ENCODE measurements around the gene DACT3.
A peak's percentile ranks its signal among the peaks of the same experiment; 100 is the strongest.

DACT3 gene

GRCh38 chr19:46640656-46641055 lies 20.3 kb downstream of the DACT3 start:
- peak overlapping the region; percentile 15 to 44 for H2BK12ac ChIP-seq (ENCODE audit: low read length in 2 of 2)
- WGBS = 67% methylated on average over 2 of the region's 2 CpGs
- H2BK5ac ChIP-seq (ENCODE audit: low read depth, low read length, poor library complexity, severe bottlenecking) = no peak overlapping the region

GRCh38 chr19:46639358-46640182 lies 21.4 kb downstream of the DACT3 start:
- Histone ChIP-seq H3K18ac (ENCODE audit: low read depth in 1 of 2, low read length in 2 of 2) (peak overlapping the region; percentile 85 to 91), H2BK12ac (ENCODE audit: low read length in 2 of 2) (peak overlapping the region; percentile 30 to 76), H3K9ac (ENCODE audit: low read length) (peak overlapping the region; percentile 79), H3K4me2 (ENCODE audit: low read length, poor library complexity, severe bottlenecking) (peak overlapping the region; percentile 95), H2AFZ (ENCODE audit: low read depth, low read length) (peak overlapping the region; percentile 24), H4K91ac (ENCODE audit: low read length) (peak overlapping the region; percentile 84), H3K4ac (ENCODE audit: low read depth in 1 of 2, low read length in 2 of 2) (peak overlapping the region; percentile 29 to 35), H2AK5ac (ENCODE audit: low read length, severe bottlenecking) (no peak overlapping the region), H3K9me3 (ENCODE audit: control insufficient read depth, low read length) (no peaks in the 10 kb centered on the region), H2BK5ac (ENCODE audit: low read depth, low read length, poor library complexity, severe bottlenecking) (no peak overlapping the region), H4K8ac (ENCODE audit: low read length) (peak overlapping the region; percentile 81), H3K36me3 (ENCODE audit: control insufficient read depth in 1 of 2, insufficient read depth in 2 of 2, low read depth in 1 of 2, low read length in 2 of 2) (no peaks in the 10 kb centered on the region), H3K14ac (ENCODE audit: low read length in 2 of 2) (no peak overlapping the region), H3K27me3 (ENCODE audit: control insufficient read depth in 1 of 2, insufficient read depth in 1 of 2, low read length in 2 of 2) (peaks cover 7 to 25% of the 10 kb centered on the region in 2 experiments), H3K4me1 (ENCODE audit: control insufficient read depth, insufficient read depth, low read depth, low read length) (peaks cover 18% of the 10 kb centered on the region), H3K23ac (ENCODE audit: low read length in 2 of 2) (no peak overlapping the region), H3K79me1 (replicated peaks; ENCODE audit: low read length, poor library complexity, severe bottlenecking) (no peaks in the 10 kb centered on the region), H2BK15ac (ENCODE audit: low read depth, poor library complexity, severe bottlenecking) (peak overlapping the region; percentile 87), H2BK120ac (ENCODE audit: low read depth, low read length) (peak overlapping the region; percentile 64), H3K27ac (ENCODE audit: low read length, poor library complexity, severe bottlenecking) (no peak overlapping the region), H3K4me3 (ENCODE audit: insufficient read depth in 1 of 2, low read depth in 1 of 2, low read length in 2 of 2) (peak overlapping the region; percentile 54 to 79)
- peak; percentile 89 for DNase-seq
- 6% methylated on average over 39 of the region's 49 CpGs for WGBS

More at GRCh38 chr19:46640656-46641055, 20.3 kb downstream of the DACT3 start:
- Histone ChIP-seq H3K27me3 (ENCODE audit: control insufficient read depth in 1 of 2, insufficient read depth in 1 of 2, low read length in 2 of 2) (peaks cover 0 to 18% of the 10 kb centered on the region in 2 experiments), H2AK5ac (ENCODE audit: low read length, severe bottlenecking) (no peak overlapping the region), H3K4me1 (ENCODE audit: control insufficient read depth, insufficient read depth, low read depth, low read length) (peaks cover 15% of the 10 kb centered on the region), H3K9ac (ENCODE audit: low read length) (no peak overlapping the region), H4K8ac (ENCODE audit: low read length) (peak overlapping the region; percentile 51), H3K79me1 (replicated peaks; ENCODE audit: low read length, poor library complexity, severe bottlenecking) (no peaks in the 10 kb centered on the region), H2BK120ac (ENCODE audit: low read depth, low read length) (no peak overlapping the region), H4K91ac (ENCODE audit: low read length) (no peak overlapping the region), H3K4me2 (ENCODE audit: low read length, poor library complexity, severe bottlenecking) (no peak overlapping the region), H3K4ac (ENCODE audit: low read depth in 1 of 2, low read length in 2 of 2) (no peak overlapping the region), H3K27ac (ENCODE audit: low read length, poor library complexity, severe bottlenecking) (no peak overlapping the region), H3K18ac (ENCODE audit: low read depth in 1 of 2, low read length in 2 of 2) (no peak overlapping the region), H3K14ac (ENCODE audit: low read length in 2 of 2) (no peak overlapping the region), H2AFZ (ENCODE audit: low read depth, low read length) (no peak overlapping the region), H3K36me3 (ENCODE audit: control insufficient read depth in 1 of 2, insufficient read depth in 2 of 2, low read depth in 1 of 2, low read length in 2 of 2) (no peaks in the 10 kb centered on the region), H3K23ac (ENCODE audit: low read length in 2 of 2) (no peak overlapping the region), H3K9me3 (ENCODE audit: control insufficient read depth, low read length) (no peaks in the 10 kb centered on the region), H2BK15ac (ENCODE audit: low read depth, poor library complexity, severe bottlenecking) (no peak overlapping the region), H3K4me3 (ENCODE audit: insufficient read depth in 1 of 2, low read depth in 1 of 2, low read length in 2 of 2) (no peak overlapping the region)
- DNase-seq = no peak

- Histone ChIP-seq H3K23ac (ENCODE audit: low read length in 2 of 2) (no peak overlapping the region), H3K9ac (ENCODE audit: low read length) (no peak overlapping the region), H3K14ac (ENCODE audit: low read length in 2 of 2) (no peak overlapping the region), H2BK120ac (ENCODE audit: low read depth, low read length) (no peak overlapping the region), H3K4ac (ENCODE audit: low read depth in 1 of 2, low read length in 2 of 2) (no peak overlapping the region), H3K27me3 (ENCODE audit: control insufficient read depth in 1 of 2, insufficient read depth in 1 of 2, low read length in 2 of 2) (peaks cover 12 to 39% of the 10 kb centered on the region in 2 experiments), H2AFZ (ENCODE audit: low read depth, low read length) (no peak overlapping the region), H3K79me1 (replicated peaks; ENCODE audit: low read length, poor library complexity, severe bottlenecking) (no peaks in the 10 kb centered on the region), H2AK5ac (ENCODE audit: low read length, severe bottlenecking) (no peak overlapping the region), H2BK5ac (ENCODE audit: low read depth, low read length, poor library complexity, severe bottlenecking) (no peak overlapping the region), H3K18ac (ENCODE audit: low read depth in 1 of 2, low read length in 2 of 2) (no peak overlapping the region), H4K8ac (ENCODE audit: low read length) (no peak overlapping the region), H3K4me1 (ENCODE audit: control insufficient read depth, insufficient read depth, low read depth, low read length) (peaks cover 27% of the 10 kb centered on the region), H3K9me3 (ENCODE audit: control insufficient read depth, low read length) (no peaks in the 10 kb centered on the region), H2BK12ac (ENCODE audit: low read length in 2 of 2) (no peak overlapping the region), H2BK15ac (ENCODE audit: low read depth, poor library complexity, severe bottlenecking) (no peak overlapping the region), H3K4me2 (ENCODE audit: low read length, poor library complexity, severe bottlenecking) (no peak overlapping the region), H4K91ac (ENCODE audit: low read length) (no peak overlapping the region), H3K36me3 (ENCODE audit: control insufficient read depth in 1 of 2, insufficient read depth in 2 of 2, low read depth in 1 of 2, low read length in 2 of 2) (no peaks in the 10 kb centered on the region), H3K27ac (ENCODE audit: low read length, poor library complexity, severe bottlenecking) (no peak overlapping the region), H3K4me3 (ENCODE audit: insufficient read depth in 1 of 2, low read depth in 1 of 2, low read length in 2 of 2) (no peak overlapping the region)
- DNase-seq = no peak
- WGBS = 85% methylated on average over 14 of the region's 14 CpGs
Measured at GRCh38 chr19:46637224-46637623, 23.8 kb downstream of the DACT3 start.

GRCh38 chr19:46635920-46636761 lies 24.8 kb downstream of the DACT3 start, which contains the start of gene GNG8:
Gene GNG8 (minus strand): TSS chr19:46636202. CDS start chr19:46634682, 1,520 bp downstream.
- Histone ChIP-seq H2AFZ (ENCODE audit: low read depth, low read length) (no peak within 1 kb of the TSS), H3K4me2 (ENCODE audit: low read length, poor library complexity, severe bottlenecking) (no peak within 1 kb of the TSS), H4K91ac (ENCODE audit: low read length) (no peak within 1 kb of the TSS), H3K4me3 (ENCODE audit: insufficient read depth in 1 of 2, low read depth in 1 of 2, low read length in 2 of 2) (no peak within 1 kb of the TSS), H3K23ac (ENCODE audit: low read length in 2 of 2) (no peak within 1 kb of the TSS), H2AK5ac (ENCODE audit: low read length, severe bottlenecking) (no peak within 1 kb of the TSS), H3K79me1 (replicated peaks; ENCODE audit: low read length, poor library complexity, severe bottlenecking) (no peaks in the 10 kb centered on the region), H3K36me3 (ENCODE audit: control insufficient read depth in 1 of 2, insufficient read depth in 2 of 2, low read depth in 1 of 2, low read length in 2 of 2) (no peaks in the 10 kb centered on the region), H4K8ac (ENCODE audit: low read length) (peak within 1 kb of the TSS; percentile 39), H3K18ac (ENCODE audit: low read depth in 1 of 2, low read length in 2 of 2) (peak within 1 kb of the TSS in 1 of 2 experiments; percentile 61), H3K9ac (ENCODE audit: low read length) (no peak within 1 kb of the TSS), H3K14ac (ENCODE audit: low read length in 2 of 2) (no peak within 1 kb of the TSS), H2BK5ac (ENCODE audit: low read depth, low read length, poor library complexity, severe bottlenecking) (no peak within 1 kb of the TSS), H3K4me1 (ENCODE audit: control insufficient read depth, insufficient read depth, low read depth, low read length) (peaks cover 27% of the 10 kb centered on the region), H2BK120ac (ENCODE audit: low read depth, low read length) (no peak within 1 kb of the TSS), H3K27me3 (ENCODE audit: control insufficient read depth in 1 of 2, insufficient read depth in 1 of 2, low read length in 2 of 2) (peaks cover 12 to 43% of the 10 kb centered on the region in 2 experiments), H3K4ac (ENCODE audit: low read depth in 1 of 2, low read length in 2 of 2) (no peak within 1 kb of the TSS), H3K27ac (ENCODE audit: low read length, poor library complexity, severe bottlenecking) (no peak within 1 kb of the TSS), H2BK12ac (ENCODE audit: low read length in 2 of 2) (peak within 1 kb of the TSS in 1 of 2 experiments; percentile 81), H2BK15ac (ENCODE audit: low read depth, poor library complexity, severe bottlenecking) (peak within 1 kb of the TSS; percentile 75), H3K9me3 (ENCODE audit: control insufficient read depth, low read length) (no peaks in the 10 kb centered on the region)
- WGBS = 30% methylated on average over 28 of the region's 34 CpGs
- no peak for DNase-seq

Measured in mesenchymal stem cell (in vitro differentiated cells and primary cell).